Suprapubic skin (tissue), 4 donors: ENCODE results near the gene PRRX2.

ENCODE experiments used
- CTCF ChIP-seq, 2 donors: fragments of 200-600 bp in 1 of 2; fragments of 450-650 bp in 1 of 2; sonication (generic) in 1 of 2; IDR thresholded peaks; one replicate each; pipeline ENCODE4 v1.5.1; 2016 to 2019; ENCODE audit warnings: antibody characterized with exemption in 2 of 2, mild to moderate bottlenecking in 1 of 2, moderate library complexity in 1 of 2
- POLR2A ChIP-seq, 2 donors: fragments of 450-650 bp; IDR thresholded peaks; one replicate each; pipeline ENCODE4 v1.6.1; 2017; ENCODE audit warnings: antibody characterized with exemption in 2 of 2, mild to moderate bottlenecking in 2 of 2, moderate library complexity in 2 of 2
- POLR2AphosphoS5 ChIP-seq, 3 donors: sonication (generic); formaldehyde crosslinking; IDR thresholded peaks; one replicate each; pipeline ENCODE4 v1.6.1; 2017; ENCODE audit warnings: antibody characterized with exemption in 3 of 3

GRCh38 chr9:129769669-129770068, 104.2 kb downstream of the PRRX2 start:
- TF ChIP-seq CTCF (IDR thresholded peaks at IDR 0.05), result no peak
- TF ChIP-seq POLR2A (IDR thresholded peaks at IDR 0.05), result no peak
- no peak for TF ChIP-seq POLR2AphosphoS5 (IDR thresholded peaks at IDR 0.05)
